ENCODE data around the gene AK1. TPM values are rescaled to one million over a fixed set of nuclear protein-coding genes. Genes with fewer than 3 reads are reported as not detected.

Gene AK1
- total and polyA plus RNA-seq, 2 donors (not counting 3 experiments of a cell fraction or from before 2014, with no cell fraction given): 115 to 148 TPM

DNA sequence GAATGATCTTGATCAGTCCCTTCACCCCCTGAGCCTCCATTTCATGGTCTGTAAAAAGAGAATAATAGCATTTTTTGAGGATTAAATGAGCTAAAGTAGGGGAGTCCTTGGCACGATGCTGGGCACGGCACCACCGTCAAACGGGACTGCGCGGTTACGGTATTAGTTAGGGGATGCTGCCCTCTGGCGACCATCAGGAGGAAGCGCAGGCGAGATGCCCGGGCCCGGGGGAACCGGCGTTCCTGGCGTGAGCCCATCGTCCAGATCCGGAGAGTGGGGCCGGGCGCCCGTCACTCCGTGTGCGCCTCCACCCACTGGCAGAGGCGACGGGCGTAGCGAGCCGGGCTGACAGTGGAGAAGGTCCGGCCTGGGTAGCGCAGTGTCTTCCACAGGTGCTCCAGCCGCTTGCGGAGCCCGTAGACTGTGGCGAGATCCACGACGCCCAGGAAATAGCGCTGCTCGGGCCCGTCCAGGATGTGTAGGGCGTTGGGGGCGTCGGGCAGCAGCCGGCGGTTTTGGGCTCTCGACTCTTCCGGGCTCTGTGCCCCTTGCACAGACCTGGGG lies 44.2 kb upstream of the AK1 start:
- no peaks in the 10 kb centered on the region for H3K36me3 ChIP-seq (ENCODE audit: control insufficient read depth in 2 of 2, extremely low read depth in 1 of 2, insufficient read depth in 2 of 2, low read length in 2 of 2)
- DNase-seq (ENCODE audit: low read depth, low spot score) (peak; percentile 47), FAIRE-seq (peak; percentile 88)
- dilution Hi-C loops (cut with MboI; ENCODE audit: extremely low pct_ligation_motif_present, low sequenced_read_pairs) (no loop called here), intact Hi-C loops (cut with micrococcal nuclease) (loop anchor here (1.0 kb wide), 2 partner anchors 186 to 331 kb away; partner anchors contain the start of gene TOR2A)
- ChIA-PET CTCF (interaction anchor here (0.6 to 4.5 kb wide), 32 partner anchors 8 to 707 kb away, joined by 3 to 38 read pairs (median 4); partner anchors contain the start of genes AK1, CDK9, ENG and PIP5KL1), POLR2A (interaction anchor here (0.6 kb wide), 1 partner anchor 27 kb away, joined by 3 read pairs; no protein-coding TSS in a partner anchor)
- H3K9ac ChIP-seq (replicated peaks; ENCODE audit: extremely low read depth, insufficient read depth, low read length): no peak overlapping the region
- peaks cover 0 to under 1% of the 10 kb centered on the region in 2 experiments for H3K27me3 ChIP-seq (ENCODE audit: control insufficient read depth in 2 of 2, insufficient read depth in 2 of 2, low read length in 2 of 2)
- no peaks in the 10 kb centered on the region for H4K20me1 ChIP-seq (replicated peaks; ENCODE audit: control insufficient read depth, extremely low read depth, insufficient read depth, low read length)
- peak overlapping the region; percentile 27 for H3K4me2 ChIP-seq (ENCODE audit: insufficient read depth, low read length)
- TF ChIP-seq FOS (IDR thresholded peaks at IDR 0.05; ENCODE audit: borderline replicate concordance, insufficient read depth, low read length): no peak
- TF ChIP-seq, protein P1, sequence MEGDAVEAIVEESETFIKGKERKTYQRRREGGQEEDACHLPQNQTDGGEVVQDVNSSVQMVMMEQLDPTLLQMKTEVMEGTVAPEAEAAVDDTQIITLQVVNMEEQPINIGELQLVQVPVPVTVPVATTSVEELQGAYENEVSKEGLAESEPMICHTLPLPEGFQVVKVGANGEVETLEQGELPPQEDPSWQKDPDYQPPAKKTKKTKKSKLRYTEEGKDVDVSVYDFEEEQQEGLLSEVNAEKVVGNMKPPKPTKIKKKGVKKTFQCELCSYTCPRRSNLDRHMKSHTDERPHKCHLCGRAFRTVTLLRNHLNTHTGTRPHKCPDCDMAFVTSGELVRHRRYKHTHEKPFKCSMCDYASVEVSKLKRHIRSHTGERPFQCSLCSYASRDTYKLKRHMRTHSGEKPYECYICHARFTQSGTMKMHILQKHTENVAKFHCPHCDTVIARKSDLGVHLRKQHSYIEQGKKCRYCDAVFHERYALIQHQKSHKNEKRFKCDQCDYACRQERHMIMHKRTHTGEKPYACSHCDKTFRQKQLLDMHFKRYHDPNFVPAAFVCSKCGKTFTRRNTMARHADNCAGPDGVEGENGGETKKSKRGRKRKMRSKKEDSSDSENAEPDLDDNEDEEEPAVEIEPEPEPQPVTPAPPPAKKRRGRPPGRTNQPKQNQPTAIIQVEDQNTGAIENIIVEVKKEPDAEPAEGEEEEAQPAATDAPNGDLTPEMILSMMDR (IDR thresholded peaks at IDR 0.05; ENCODE audit: extremely low read depth in 1 of 2, insufficient read depth in 1 of 2, low read depth in 1 of 2, low read length in 2 of 2): peak; percentile 94 to 95
- no TSS peak for BruUV-seq (replicated peaks)
- no peak overlapping the region for H3K4me3 ChIP-seq (replicated peaks in 1 of 3; ENCODE audit: insufficient read depth in 1 of 3, low read depth in 1 of 3, low read length in 3 of 3)
- peaks cover under 1% of the 10 kb centered on the region for H3K79me2 ChIP-seq (ENCODE audit: control insufficient read depth, insufficient read depth, low read length)
- no peak overlapping the region for H3K27ac ChIP-seq (ENCODE audit: insufficient read depth, low read depth, low read length)
- H3K9me3 ChIP-seq (replicated peaks; ENCODE audit: control insufficient read depth, insufficient read depth, low read length): no peaks in the 10 kb centered on the region
- no peaks in the 10 kb centered on the region for H3K9me1 ChIP-seq (replicated peaks; ENCODE audit: control insufficient read depth, extremely low read depth, insufficient read depth, low read length)
- H3K4me1 ChIP-seq (ENCODE audit: control insufficient read depth, extremely low read depth, insufficient read depth, low read length): peaks cover 22% of the 10 kb centered on the region
- peak overlapping the region; percentile 76 for H2AFZ ChIP-seq (ENCODE audit: low read depth, low read length)

DNA sequence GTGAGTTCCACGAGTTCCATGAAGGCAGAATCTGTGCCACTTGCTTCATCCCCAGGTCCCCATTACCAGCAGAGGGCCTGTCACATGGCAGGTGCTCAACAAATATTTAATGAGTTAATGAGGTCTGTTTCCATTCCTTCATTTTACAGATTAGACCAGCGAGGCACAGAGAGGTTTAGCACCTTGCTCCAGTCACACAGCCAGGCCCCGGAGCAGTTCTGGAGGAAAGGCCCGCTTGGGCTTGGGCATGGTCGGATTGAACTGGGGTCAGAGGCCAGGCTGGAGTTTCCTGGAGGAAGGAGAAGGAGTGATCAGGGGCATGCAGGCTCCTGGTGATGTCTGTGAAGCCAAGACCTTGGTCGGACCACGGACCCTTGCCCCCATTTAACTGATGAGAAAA lies 43.3 kb upstream of the AK1 start:
- Histone ChIP-seq H3K4me3 (replicated peaks in 1 of 3; ENCODE audit: insufficient read depth in 1 of 3, low read depth in 1 of 3, low read length in 3 of 3) (no peak overlapping the region), H2AFZ (ENCODE audit: low read depth, low read length) (no peak overlapping the region), H3K9ac (replicated peaks; ENCODE audit: extremely low read depth, insufficient read depth, low read length) (no peak overlapping the region), H3K27me3 (ENCODE audit: control insufficient read depth in 2 of 2, insufficient read depth in 2 of 2, low read length in 2 of 2) (no peaks in the 10 kb centered on the region), H4K20me1 (replicated peaks; ENCODE audit: control insufficient read depth, extremely low read depth, insufficient read depth, low read length) (no peaks in the 10 kb centered on the region), H3K9me3 (replicated peaks; ENCODE audit: control insufficient read depth, insufficient read depth, low read length) (no peaks in the 10 kb centered on the region), H3K27ac (ENCODE audit: insufficient read depth, low read depth, low read length) (no peak overlapping the region), H3K4me2 (ENCODE audit: insufficient read depth, low read length) (no peak overlapping the region), H3K79me2 (ENCODE audit: control insufficient read depth, insufficient read depth, low read length) (peaks cover 9% of the 10 kb centered on the region), H3K36me3 (ENCODE audit: control insufficient read depth in 2 of 2, extremely low read depth in 1 of 2, insufficient read depth in 2 of 2, low read length in 2 of 2) (no peaks in the 10 kb centered on the region), H3K9me1 (replicated peaks; ENCODE audit: control insufficient read depth, extremely low read depth, insufficient read depth, low read length) (no peaks in the 10 kb centered on the region), H3K4me1 (ENCODE audit: control insufficient read depth, extremely low read depth, insufficient read depth, low read length) (peaks cover 31% of the 10 kb centered on the region)
- ChIA-PET CTCF (interaction anchor here (0.6 to 4.5 kb wide), 29 partner anchors 9 to 706 kb away, joined by 3 to 38 read pairs (median 4); partner anchors contain the start of genes AK1, CDK9, ENG and PIP5KL1), POLR2A (interaction anchor here (0.6 kb wide), 1 partner anchor 556 kb away, joined by 3 read pairs; no protein-coding TSS in a partner anchor)
- intact Hi-C loops (cut with micrococcal nuclease): loop anchor here (1.0 kb wide), 2 partner anchors 185 to 330 kb away; partner anchors contain the start of gene TOR2A
- no TSS peak for BruUV-seq (replicated peaks)
- TF ChIP-seq MYC (IDR thresholded peaks at IDR 0.05; ENCODE audit: low read depth, low read length) (no peak), EZH2 (IDR thresholded peaks at IDR 0.05; ENCODE audit: borderline replicate concordance, low read depth, low read length, severe bottlenecking) (no peak), GATA2 (IDR thresholded peaks at IDR 0.05; ENCODE audit: insufficient read depth, insufficient read length, low read depth, low read length) (no peak), POLR2A (IDR thresholded peaks at IDR 0.05; ENCODE audit: low read depth, low read length) (no peak), FOS (IDR thresholded peaks at IDR 0.05; ENCODE audit: borderline replicate concordance, insufficient read depth, low read length) (no peak), POLR2AphosphoS5 (IDR thresholded peaks at IDR 0.05; ENCODE audit: insufficient read depth, low read depth, low read length) (no peak), JUN (IDR thresholded peaks at IDR 0.05; ENCODE audit: borderline replicate concordance, insufficient read depth, insufficient read length, low read depth) (no peak)
- TF ChIP-seq, protein P2, sequence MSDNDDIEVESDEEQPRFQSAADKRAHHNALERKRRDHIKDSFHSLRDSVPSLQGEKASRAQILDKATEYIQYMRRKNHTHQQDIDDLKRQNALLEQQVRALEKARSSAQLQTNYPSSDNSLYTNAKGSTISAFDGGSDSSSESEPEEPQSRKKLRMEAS (IDR thresholded peaks at IDR 0.05; ENCODE audit: insufficient read depth, insufficient read length): no peak
- TF ChIP-seq, protein P1 (IDR thresholded peaks at IDR 0.05; ENCODE audit: extremely low read depth in 1 of 2, insufficient read depth in 1 of 2, low read depth in 1 of 2, low read length in 2 of 2): no peak
- no peak for DNase-seq (ENCODE audit: low read depth, low spot score)
- no peak for FAIRE-seq
- dilution Hi-C loops (cut with MboI; ENCODE audit: extremely low pct_ligation_motif_present, low sequenced_read_pairs): no loop called here

All from endothelial cell of umbilical vein (primary cell).